Neural cell (in vitro differentiated cells): ENCODE results near the gene TMEFF1. TPM values are rescaled to one million over a fixed set of nuclear protein-coding genes. Genes with fewer than 3 reads are reported as not detected.

Source experiments
- H2AFZ ChIP-seq: fragments of 200-600, 300-800 bp; sonication (generic), shearing (Covaris generic); 2 replicates; pipeline ENCODE4 v1.6.0; 2014; ENCODE audit warnings: low read depth, mild to moderate bottlenecking, antibody characterized with exemption, low read length, moderate library complexity
- H3F3A ChIP-seq: fragments of 200-600 bp; shearing (Covaris generic); 2 replicates; pipeline ENCODE4 v1.6.1; 2016; ENCODE audit warnings: mild to moderate bottlenecking, moderate library complexity, mixed read lengths, antibody characterized with exemption, low read length; ENCODE audit not compliant: insufficient read depth, poor library complexity, severe bottlenecking
- H3K27ac ChIP-seq: fragments of 200-600, 300-800 bp; sonication (generic), shearing (Covaris generic); 2 replicates; pipeline ENCODE4 v1.5.1; 2014; ENCODE audit warnings: mild to moderate bottlenecking, low read length, moderate library complexity
- H3K27me3 ChIP-seq: fragments of 300-800, 200-600 bp; sonication (generic), shearing (Covaris generic); 2 replicates; pipeline ENCODE4 v1.6.0; 2014; ENCODE audit warnings: mild to moderate bottlenecking, low read depth, low read length, moderate library complexity; ENCODE audit not compliant: insufficient read depth
- H3K36me3 ChIP-seq: fragments of 300-800, 200-600 bp; sonication (generic), shearing (Covaris generic); 2 replicates; pipeline ENCODE4 v1.5.1; 2014; ENCODE audit warnings: mild to moderate bottlenecking, antibody characterized with exemption, low read length, moderate library complexity; ENCODE audit not compliant: insufficient read depth
- H3K4me2 ChIP-seq: fragments of 300-800, 200-600 bp; sonication (generic), shearing (Covaris generic); 2 replicates; pipeline ENCODE4 v1.6.0; 2014; ENCODE audit warnings: mild to moderate bottlenecking, low read length
- H3K4me3 ChIP-seq: fragments of 300-800, 200-600 bp; sonication (generic), shearing (Covaris generic); 2 replicates; pipeline ENCODE4 v1.5.1; 2014; ENCODE audit warnings: mild to moderate bottlenecking, low read length, moderate library complexity
- H3K79me2 ChIP-seq: fragments of 200-600 bp; shearing (Covaris generic); replicated peaks from 2 replicates; pipeline ENCODE4 v1.6.0; 2014; ENCODE audit warnings: mild to moderate bottlenecking, low read length, moderate library complexity; ENCODE audit not compliant: insufficient read depth
- H3K9ac ChIP-seq: fragments of 300-800, 200-600 bp; sonication (generic), shearing (Covaris generic); 2 replicates; pipeline ENCODE4 v1.6.1; 2016; ENCODE audit warnings: mild to moderate bottlenecking, low read length, mixed read lengths
- H3K9me2 ChIP-seq: fragments of 200-600 bp; shearing (Covaris generic); 2 replicates; pipeline ENCODE4 v1.6.1; 2016; ENCODE audit warnings: mild to moderate bottlenecking, low read length, mixed read lengths; ENCODE audit not compliant: insufficient read depth
- H3K9me3 ChIP-seq: fragments of 200-600, 300-800 bp; sonication (generic), shearing (Covaris generic); 2 replicates; pipeline ENCODE4 v1.6.1; 2016; ENCODE audit warnings: mild to moderate bottlenecking, mixed run types, low read length, moderate library complexity, mixed read lengths
- H4K20me1 ChIP-seq: fragments of 200-600 bp; shearing (Covaris generic); 2 replicates; pipeline ENCODE4 v1.6.1; 2016; ENCODE audit warnings: mild to moderate bottlenecking, mixed run types; ENCODE audit not compliant: insufficient read depth
- CTCF ChIP-seq: fragments of 450-650 bp; IDR thresholded peaks from 2 replicates; pipeline ENCODE4 v1.5.1; 2014; ENCODE audit warnings: antibody characterized with exemption, mild to moderate bottlenecking, moderate library complexity; ENCODE audit not compliant: poor library complexity, severe bottlenecking
- EP300 ChIP-seq: fragments of 450-650 bp; conservative IDR thresholded peaks from 2 replicates; pipeline ENCODE4 v1.6.1; 2014; ENCODE audit warnings: antibody characterized with exemption, mild to moderate bottlenecking, moderate library complexity; ENCODE audit not compliant: poor library complexity, severe bottlenecking
- EZH2 ChIP-seq: fragments of 200-600, 300-800 bp; shearing (Covaris generic), sonication (generic); IDR thresholded peaks from 2 replicates; pipeline ENCODE4 v1.6.1; 2014; ENCODE audit warnings: antibody characterized with exemption, low read length, borderline replicate concordance, mild to moderate bottlenecking; ENCODE audit not compliant: insufficient read depth, poor library complexity, severe bottlenecking
- MXI1 ChIP-seq: fragments of 450-650 bp; conservative IDR thresholded peaks from 2 replicates; pipeline ENCODE4 v1.6.1; 2014; ENCODE audit warnings: antibody characterized with exemption, mild to moderate bottlenecking; ENCODE audit not compliant: poor library complexity, severe bottlenecking
- POLR2AphosphoS5 ChIP-seq: IDR thresholded peaks from 2 replicates; pipeline ENCODE4 v1.6.1; 2012
- RAD21 ChIP-seq: fragments of 450-650 bp; conservative IDR thresholded peaks from 2 replicates; pipeline ENCODE4 v1.6.1; 2014; ENCODE audit warnings: antibody characterized with exemption, mild to moderate bottlenecking, moderate library complexity
- REST ChIP-seq: IDR thresholded peaks from 2 replicates; pipeline ENCODE4 v1.6.1; 2012; ENCODE audit warnings: borderline replicate concordance
- SMC3 ChIP-seq: fragments of 450-650 bp; conservative IDR thresholded peaks from 2 replicates; pipeline ENCODE4 v1.6.1; 2014; ENCODE audit warnings: antibody characterized with exemption, mild to moderate bottlenecking, moderate library complexity; ENCODE audit not compliant: poor library complexity
- TAF1 ChIP-seq: IDR thresholded peaks from 2 replicates; pipeline ENCODE4 v1.6.1; 2012; ENCODE audit warnings: low read depth
- polyA plus RNA-seq: library from polyadenylated mRNA; depleted of rRNA; stranded (reverse); fragments of >200 nt; gene quantifications from 2 replicates; pipeline ENCODE4 v1.2.3, GENCODE V29; 2014

The TMEFF1 gene
- polyA plus RNA-seq, 1 donor from 2014 or later: 273 TPM

- no peaks in the 10 kb centered on the region for H3K9me3 ChIP-seq
- H3K79me2 ChIP-seq: no peaks in the 10 kb centered on the region
- no peak overlapping the region for H3K4me2 ChIP-seq
- no peak overlapping the region for H3K9ac ChIP-seq
- no peak overlapping the region for H3K4me3 ChIP-seq
- no peaks in the 10 kb centered on the region for H3K9me2 ChIP-seq
- no peaks in the 10 kb centered on the region for H3F3A ChIP-seq
- H3K27ac ChIP-seq: no peak overlapping the region
- H3K27me3 ChIP-seq: no peaks in the 10 kb centered on the region
- H4K20me1 ChIP-seq: no peaks in the 10 kb centered on the region
- H3K36me3 ChIP-seq: no peaks in the 10 kb centered on the region
- H2AFZ ChIP-seq: no peak overlapping the region
- TF ChIP-seq CTCF (no peak), POLR2AphosphoS5 (no peak), MXI1 (no peak)
Observed at GRCh38 chr9:100605405-100605804, 132.5 kb downstream of the TMEFF1 start.

- Histone ChIP-seq H3F3A (no peaks in the 10 kb centered on the region), H3K4me2 (no peak overlapping the region), H3K79me2 (no peaks in the 10 kb centered on the region), H3K27me3 (no peaks in the 10 kb centered on the region), H3K27ac (no peak overlapping the region), H2AFZ (no peak overlapping the region), H3K9ac (no peak overlapping the region), H4K20me1 (no peaks in the 10 kb centered on the region), H3K9me2 (no peaks in the 10 kb centered on the region), H3K4me3 (no peak overlapping the region), H3K9me3 (no peaks in the 10 kb centered on the region), H3K36me3 (no peaks in the 10 kb centered on the region)
- no peak for TF ChIP-seq MXI1
- TF ChIP-seq EP300: no peak
- no peak for TF ChIP-seq CTCF
- TF ChIP-seq POLR2AphosphoS5: no peak
- TF ChIP-seq SMC3: no peak
- no peak for TF ChIP-seq REST
- no peak for TF ChIP-seq RAD21
- TF ChIP-seq TAF1: no peak
- TF ChIP-seq EZH2: no peak
Observed at GRCh38 chr9:100619194-100619593, 146.2 kb downstream of the TMEFF1 start.
